Breast epithelium (tissue), 4 donors: ENCODE measurements around the gene APOA1. TPM values are rescaled to one million over a fixed set of nuclear protein-coding genes. Genes with fewer than 3 reads are reported as not detected.

Experiments used
- DNase-seq, 2 donors: peaks; one replicate each; pipeline ENCODE4 v3.0.0-alpha.2; 2019; ENCODE audit warnings: low spot score in 2 of 2
- H3K27ac ChIP-seq, 2 donors: fragments of 200-600 bp; sonication (generic) in 1 of 2; one replicate each; pipeline ENCODE4 v1.5.1; 2016 to 2019; ENCODE audit warnings: mild to moderate bottlenecking in 1 of 2
- H3K27me3 ChIP-seq, 2 donors: fragments of 200-600 bp; sonication (generic) in 1 of 2; one replicate each; pipeline versions ENCODE4 v1.5.1 to v1.6.0; 2017 to 2019; ENCODE audit warnings: control low read depth in 1 of 2, mild to moderate bottlenecking in 1 of 2
- H3K36me3 ChIP-seq: fragments of 200-600 bp; one replicate; pipeline ENCODE4 v1.5.1; 2019
- H3K4me1 ChIP-seq, 2 donors: fragments of 200-600 bp; sonication (generic); one replicate each; pipeline ENCODE4 v1.5.1; 2016 to 2019; ENCODE audit warnings: control low read depth in 1 of 2
- H3K4me3 ChIP-seq, 3 donors: fragments of 200-600 bp; sonication (generic); 1 replicate in 2 of 3; 2 replicates in 1 of 3; pipeline ENCODE4 v1.5.1; 2016 to 2019; ENCODE audit warnings: mild to moderate bottlenecking in 3 of 3, moderate library complexity in 2 of 3
- H3K9me3 ChIP-seq, 2 donors: fragments of 200-600 bp; sonication (generic) in 1 of 2; one replicate each; pipeline ENCODE4 v1.5.1; 2016 to 2019; ENCODE audit warnings: control low read depth in 1 of 2
- CTCF ChIP-seq, 3 donors: fragments of 450-650 bp; IDR thresholded peaks; one replicate each; pipeline ENCODE4 v1.5.1; 2016 to 2017; ENCODE audit warnings: antibody characterized with exemption in 3 of 3, mild to moderate bottlenecking in 3 of 3, moderate library complexity in 3 of 3
- POLR2A ChIP-seq: fragments of 450-650 bp; IDR thresholded peaks from one replicate; pipeline ENCODE4 v1.6.1; 2016; ENCODE audit warnings: antibody characterized with exemption, mild to moderate bottlenecking, moderate library complexity
- POLR2AphosphoS5 ChIP-seq, 3 donors: sonication (generic); formaldehyde crosslinking; IDR thresholded peaks; one replicate each; pipeline ENCODE4 v1.6.1; 2017; ENCODE audit warnings: antibody characterized with exemption in 3 of 3
- intact Hi-C: fragments of 100-400 bp; cut with DNase I; formaldehyde crosslinking; loops from one replicate; pipeline ENCODE4 v1.15.1; 2023; ENCODE audit warnings: low total_unique reads
- total RNA-seq, 3 donors: library from RNA; depleted of rRNA; stranded (reverse); fragments of >200 nt; gene quantifications; one replicate each; pipeline ENCODE4 v1.1.0, GENCODE V29; 2016

APOA1 gene
- total RNA-seq, 3 donors from 2014 or later: 0.33 to 1.5 (median 0.48) TPM

- DNase-seq: no peak
- intact Hi-C loops: loop anchor here (2.0 kb wide), 1 partner anchor 36 kb away; no protein-coding TSS in a partner anchor
- Histone ChIP-seq H3K4me1 (no peaks in the 10 kb centered on the region), H3K36me3 (peaks cover 6% of the 10 kb centered on the region), H3K27me3 (no peaks in the 10 kb centered on the region), H3K9me3 (no peaks in the 10 kb centered on the region), H3K27ac (no peak overlapping the region), H3K4me3 (no peak overlapping the region)
- TF ChIP-seq POLR2AphosphoS5 (IDR thresholded peaks at IDR 0.05) (no peak), CTCF (IDR thresholded peaks at IDR 0.05) (no peak), POLR2A (no peak)
Observed at GRCh38 chr11:116860303-116860702, 22.9 kb upstream of the APOA1 start.

GRCh38 chr11:116859175-116859574 lies 21.8 kb upstream of the APOA1 start:
- TF ChIP-seq CTCF (IDR thresholded peaks at IDR 0.05) (no peak), POLR2A (no peak), POLR2AphosphoS5 (IDR thresholded peaks at IDR 0.05) (no peak)
- intact Hi-C loops: no loop called here
- Histone ChIP-seq H3K4me3 (no peak overlapping the region), H3K27me3 (no peaks in the 10 kb centered on the region), H3K36me3 (peaks cover 6% of the 10 kb centered on the region), H3K27ac (no peak overlapping the region), H3K4me1 (no peaks in the 10 kb centered on the region), H3K9me3 (no peaks in the 10 kb centered on the region)
- DNase-seq: no peak

GRCh38 chr11:116857936-116858335 lies 20.5 kb upstream of the APOA1 start:
- Histone ChIP-seq H3K4me3 (no peak overlapping the region), H3K9me3 (no peaks in the 10 kb centered on the region), H3K36me3 (peaks cover 6% of the 10 kb centered on the region), H3K4me1 (no peaks in the 10 kb centered on the region), H3K27me3 (no peaks in the 10 kb centered on the region), H3K27ac (no peak overlapping the region)
- intact Hi-C loops: no loop called here
- DNase-seq: no peak
- no peak for TF ChIP-seq POLR2A
- no peak for TF ChIP-seq CTCF (IDR thresholded peaks at IDR 0.05)
- no peak for TF ChIP-seq POLR2AphosphoS5 (IDR thresholded peaks at IDR 0.05)

- H3K9me3 ChIP-seq: no peaks in the 10 kb centered on the region
- H3K4me3 ChIP-seq: no peak overlapping the region
- no peak for TF ChIP-seq POLR2A
- TF ChIP-seq CTCF (IDR thresholded peaks at IDR 0.05): no peak
- TF ChIP-seq POLR2AphosphoS5 (IDR thresholded peaks at IDR 0.05): no peak
- no peaks in the 10 kb centered on the region for H3K4me1 ChIP-seq
- peaks cover 6% of the 10 kb centered on the region for H3K36me3 ChIP-seq
- intact Hi-C loops: no loop called here
- DNase-seq: no peak
- no peak overlapping the region for H3K27ac ChIP-seq
- H3K27me3 ChIP-seq: no peaks in the 10 kb centered on the region
Observed at GRCh38 chr11:116857316-116857715, 19.9 kb upstream of the APOA1 start.

GRCh38 chr11:116856423-116856822 lies 19.0 kb upstream of the APOA1 start:
- intact Hi-C loops: no loop called here
- Histone ChIP-seq H3K9me3 (no peaks in the 10 kb centered on the region), H3K36me3 (peaks cover 6% of the 10 kb centered on the region), H3K4me1 (no peaks in the 10 kb centered on the region), H3K27ac (no peak overlapping the region), H3K4me3 (no peak overlapping the region), H3K27me3 (no peaks in the 10 kb centered on the region)
- TF ChIP-seq POLR2A (no peak), POLR2AphosphoS5 (IDR thresholded peaks at IDR 0.05) (no peak), CTCF (IDR thresholded peaks at IDR 0.05) (no peak)
- no peak for DNase-seq
